MM.1S (cell line): ENCODE data around the gene ATXN1.

Experiments
- EZH2 ChIP-seq: fragments of 300-600 bp; sonication (generic); optimal IDR thresholded peaks from 2 replicates; pipeline ENCODE3; 2017; ENCODE audit warnings: low read depth, mild to moderate bottlenecking, antibody characterized with exemption, low read length, mixed read lengths
- EZH2phosphoT487 ChIP-seq: fragments of 300-600 bp; sonication (generic); IDR thresholded peaks from 2 replicates; pipeline ENCODE4 v1.6.1; 2018; ENCODE audit warnings: antibody characterized with exemption, low read length
- TF ChIP-seq, protein P1 (sequence below): fragments of 300-600 bp; sonication (generic); IDR thresholded peaks from 2 replicates; pipeline ENCODE4 v1.5.1; 2016; ENCODE audit warnings: antibody characterized with exemption, low read length, mixed read lengths

DNA sequence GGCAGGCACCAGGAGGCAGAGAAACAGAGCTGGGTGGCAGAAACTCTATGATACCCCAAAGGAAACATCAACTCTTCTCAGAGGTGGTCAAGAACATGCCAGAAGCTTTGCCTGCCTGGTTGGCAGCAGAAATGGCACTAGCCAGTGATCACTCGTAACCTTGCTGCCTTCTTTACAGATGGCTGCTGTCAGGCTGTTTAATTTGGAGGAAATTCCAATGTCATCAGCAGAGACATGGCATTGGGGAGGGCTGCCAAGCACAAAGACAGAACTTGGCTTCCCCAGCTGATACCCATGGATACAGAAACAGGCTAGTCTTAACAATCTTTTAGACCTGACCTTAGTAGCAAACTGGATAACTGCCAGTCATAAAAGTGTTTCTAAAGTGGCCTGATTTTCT, 369.2 kb downstream of the ATXN1 start:
- TF ChIP-seq, protein P1, sequence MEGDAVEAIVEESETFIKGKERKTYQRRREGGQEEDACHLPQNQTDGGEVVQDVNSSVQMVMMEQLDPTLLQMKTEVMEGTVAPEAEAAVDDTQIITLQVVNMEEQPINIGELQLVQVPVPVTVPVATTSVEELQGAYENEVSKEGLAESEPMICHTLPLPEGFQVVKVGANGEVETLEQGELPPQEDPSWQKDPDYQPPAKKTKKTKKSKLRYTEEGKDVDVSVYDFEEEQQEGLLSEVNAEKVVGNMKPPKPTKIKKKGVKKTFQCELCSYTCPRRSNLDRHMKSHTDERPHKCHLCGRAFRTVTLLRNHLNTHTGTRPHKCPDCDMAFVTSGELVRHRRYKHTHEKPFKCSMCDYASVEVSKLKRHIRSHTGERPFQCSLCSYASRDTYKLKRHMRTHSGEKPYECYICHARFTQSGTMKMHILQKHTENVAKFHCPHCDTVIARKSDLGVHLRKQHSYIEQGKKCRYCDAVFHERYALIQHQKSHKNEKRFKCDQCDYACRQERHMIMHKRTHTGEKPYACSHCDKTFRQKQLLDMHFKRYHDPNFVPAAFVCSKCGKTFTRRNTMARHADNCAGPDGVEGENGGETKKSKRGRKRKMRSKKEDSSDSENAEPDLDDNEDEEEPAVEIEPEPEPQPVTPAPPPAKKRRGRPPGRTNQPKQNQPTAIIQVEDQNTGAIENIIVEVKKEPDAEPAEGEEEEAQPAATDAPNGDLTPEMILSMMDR = no peak
- TF ChIP-seq EZH2phosphoT487 (no peak), EZH2 (no peak)
